SK-N-MC (cell line): ENCODE measurements around the gene RPL7A.

ENCODE experiments used
- EZH2 ChIP-seq: fragments of 200-600 bp; sonication (generic); IDR thresholded peaks from one replicate; pipeline ENCODE4 v1.6.1; 2017; ENCODE audit warnings: antibody characterized with exemption
- FOXP2 ChIP-seq: optimal IDR thresholded peaks from 2 replicates; pipeline ENCODE3; 2011; ENCODE audit warnings: mild to moderate bottlenecking, moderate library complexity; ENCODE audit not compliant: insufficient read depth; ENCODE audit errors: extremely low read length, control extremely low read depth
- POLR2AphosphoS5 ChIP-seq: IDR thresholded peaks from 2 replicates; pipeline ENCODE4 v1.6.1; 2012; ENCODE audit warnings: mild to moderate bottlenecking, low read depth, low read length, borderline replicate concordance

DNA sequence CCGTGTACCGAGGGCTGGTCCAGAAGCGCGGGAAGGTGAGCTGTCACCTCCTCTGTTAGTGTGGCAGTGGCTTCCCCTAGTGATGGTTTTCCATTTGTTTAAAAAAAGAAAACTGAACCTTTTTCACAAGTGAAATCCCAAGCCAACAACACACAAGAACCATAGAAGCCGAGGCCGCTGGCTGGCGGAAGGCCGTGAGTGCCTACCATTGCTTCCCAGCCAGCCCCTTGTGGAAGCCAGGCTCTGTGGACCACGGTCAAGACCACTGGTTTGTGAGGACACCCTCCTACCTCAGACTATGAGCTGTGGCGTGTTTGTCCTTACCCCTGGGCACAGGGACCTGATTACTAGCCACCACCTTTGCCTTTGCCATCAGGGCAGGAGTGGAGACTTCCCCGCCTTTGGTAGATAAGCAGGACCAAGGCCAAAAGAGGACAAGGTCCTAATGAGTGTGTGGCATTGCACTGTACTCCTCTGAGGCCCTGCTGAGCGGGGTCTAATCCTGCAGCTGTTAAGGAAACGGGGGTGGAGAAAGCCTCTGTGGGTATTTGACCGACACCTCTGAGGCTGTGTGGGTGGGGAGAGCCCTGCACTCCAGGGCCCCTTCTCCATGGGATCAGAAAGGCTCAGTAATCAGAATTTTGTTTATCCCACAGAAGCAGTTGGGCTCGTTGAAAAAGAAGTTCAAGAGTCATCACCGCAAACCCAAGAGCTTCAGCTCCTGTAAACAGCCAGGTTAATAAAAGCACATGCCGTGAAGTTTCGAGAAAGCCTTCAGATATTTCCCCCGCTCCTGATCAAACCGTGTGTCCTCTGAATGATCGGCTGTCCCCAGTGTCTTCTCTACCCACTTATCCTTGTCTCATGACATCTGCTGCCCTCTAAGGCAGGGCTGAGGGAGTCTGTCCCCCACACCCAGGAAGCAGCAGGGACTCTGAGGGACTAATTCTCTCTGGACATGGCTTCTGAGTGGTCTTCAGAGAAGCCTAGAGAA is 12.7 kb downstream of the RPL7A start:
- TF ChIP-seq POLR2AphosphoS5 (no peak), EZH2 (no peak), FOXP2 (no peak)
